ENCODE measurements around the gene SERP2. TPM values are rescaled to one million over a fixed set of nuclear protein-coding genes. Genes with fewer than 3 reads are reported as not detected.

SERP2 gene
- total and polyA plus RNA-seq, 2 of the 8 experiments (the other 6 are each of a cell fraction or from before 2014, with no cell fraction given): 2.0 to 2.3 TPM

- no peak overlapping the region for H2BK120ac ChIP-seq (replicated peaks; ENCODE audit: low read depth, low read length)
- H3K27me3 ChIP-seq (replicated peaks in 1 of 4; ENCODE audit: control insufficient read depth in 3 of 4, extremely low read depth in 1 of 4, insufficient read depth in 3 of 4, low read length in 3 of 4): no peaks in the 10 kb centered on the region
- no peaks in the 10 kb centered on the region; the same call in 1 of the 2 replicates for H3K23me2 ChIP-seq (ENCODE audit: low read depth, low read length)
- no peak overlapping the region for H2BK20ac ChIP-seq (ENCODE audit: low read length)
- no peak overlapping the region for H3K18ac ChIP-seq (ENCODE audit: extremely low read depth, low read length)
- no peak overlapping the region for H3K4me3 ChIP-seq (ENCODE audit: extremely low read depth in 1 of 4, insufficient read depth in 2 of 4, low read depth in 3 of 4, low read length in 4 of 4)
- H4K20me1 ChIP-seq (replicated peaks in 1 of 2; ENCODE audit: control insufficient read depth in 1 of 2, insufficient read depth in 2 of 2, low read length in 2 of 2): no peaks in the 10 kb centered on the region
- H3K4me1 ChIP-seq (replicated peaks in 1 of 4; ENCODE audit: control insufficient read depth in 3 of 4, insufficient read depth in 4 of 4, low read length in 3 of 4): 0 out of 7 replicates have a peak, but pooled peaks cover 0 to 5% (median 0%) of the 10 kb centered on the region in 4 experiments
- H4K8ac ChIP-seq (ENCODE audit: extremely low read depth, insufficient read depth, low read length): no peak overlapping the region
- no peak overlapping the region for H3K27ac ChIP-seq (ENCODE audit: low read depth, low read length)
- WGBS, 2 experiments (ENCODE audit: extremely low coverage in 1 of 2, insufficient coverage in 1 of 2, insufficient read length in 1 of 2, insufficient replicate concordance in 2 of 2, low coverage in 1 of 2, low lambda C conversion rate in 2 of 2, missing lambda C conversion rate in 1 of 2): 92% methylated on average over 5 of the region's 5 CpGs; no CpG with 5 or more reads in 1 of the 2 experiments
- FAIRE-seq (no peak), DNase-seq (ENCODE audit: low read depth in 1 of 2, low spot score in 2 of 2) (no peak)
- TF ChIP-seq SIN3A (conservative IDR thresholded peaks at IDR 0.05 in 1 of 2, IDR thresholded peaks at IDR 0.05 in 1 of 2; ENCODE audit: low read depth in 1 of 2, low read length in 2 of 2): no peak
- no peak for TF ChIP-seq SIRT6 (IDR thresholded peaks at IDR 0.05; ENCODE audit: low read length)
- no peak for TF ChIP-seq CHD2 (IDR thresholded peaks at IDR 0.05; ENCODE audit: low read length)
- TF ChIP-seq CTCF (IDR thresholded peaks at IDR 0.05; ENCODE audit: control extremely low read depth in 1 of 3, insufficient read depth in 1 of 3, low read depth in 1 of 3, low read length in 3 of 3): no peak
- no peak for TF ChIP-seq RBBP5 (IDR thresholded peaks at IDR 0.05; ENCODE audit: borderline replicate concordance, low read depth, low read length)
- no peak for TF ChIP-seq GTF2F1 (IDR thresholded peaks at IDR 0.05; ENCODE audit: borderline replicate concordance, low read depth, low read length)
- TF ChIP-seq ATF2 (IDR thresholded peaks at IDR 0.05; ENCODE audit: low read length): no peak
- TF ChIP-seq RFX5 (IDR thresholded peaks at IDR 0.05; ENCODE audit: borderline replicate concordance, low read depth, low read length): no peak
- TF ChIP-seq ASH2L (IDR thresholded peaks at IDR 0.05; ENCODE audit: low read length): no peak
- no peak overlapping the region for H2BK5ac ChIP-seq (ENCODE audit: low read depth, low read length)
- H3K9me3 ChIP-seq (ENCODE audit: insufficient read depth in 2 of 2, low read depth in 1 of 2, low read length in 1 of 2): no peaks in the 10 kb centered on the region
- ChIA-PET CTCF (ENCODE audit: partially characterized antibody) (interaction anchor here (0.6 kb wide), 1 partner anchor 11 kb away, joined by 3 read pairs; no protein-coding TSS in a partner anchor), POLR2A (ENCODE audit: partially characterized antibody) (no interaction called here)
- H3K14ac ChIP-seq (ENCODE audit: insufficient read length): no peak overlapping the region
- H3K4me2 ChIP-seq (ENCODE audit: insufficient read depth in 1 of 2, low read depth in 2 of 2, low read length in 2 of 2): no peak overlapping the region
- H4K5ac ChIP-seq (ENCODE audit: insufficient read length, low read depth, low read length): no peak overlapping the region
- H3K36me3 ChIP-seq (ENCODE audit: control insufficient read depth in 2 of 4, insufficient read depth in 4 of 4, low read length in 3 of 4): no peaks in the 10 kb centered on the region
- H2AFZ ChIP-seq (ENCODE audit: low read length): no peak overlapping the region
- no peak overlapping the region for H2BK12ac ChIP-seq (ENCODE audit: low read depth, low read length)
- no peak overlapping the region for H4K91ac ChIP-seq (replicated peaks; ENCODE audit: insufficient read length, low read length)
- no peak overlapping the region for H3K23ac ChIP-seq (ENCODE audit: insufficient read length)
- no peak overlapping the region for H3K4ac ChIP-seq (replicated peaks; ENCODE audit: insufficient read length, low read depth, low read length)
- no peak overlapping the region for H2AK5ac ChIP-seq (ENCODE audit: low read depth, low read length)
- H3K79me2 ChIP-seq (ENCODE audit: control insufficient read depth in 1 of 2, insufficient read depth in 2 of 2, low read length in 2 of 2): no peaks in the 10 kb centered on the region
- no peak overlapping the region for H2BK15ac ChIP-seq (ENCODE audit: low read length)
- no peak overlapping the region for H3K9ac ChIP-seq (replicated peaks in 1 of 4; ENCODE audit: extremely low read depth in 1 of 4, low read depth in 3 of 4, low read length in 3 of 4)
- no peaks in the 10 kb centered on the region for H3K79me1 ChIP-seq (ENCODE audit: low read depth, low read length)
- no peak overlapping the region for H3K56ac ChIP-seq (replicated peaks; ENCODE audit: insufficient read length, low read depth, low read length)
Observed at GRCh38 chr13:44382635-44383145, 9.1 kb downstream of the SERP2 start.
